Adipocyte (in vitro differentiated cells): ENCODE measurements around the gene EZR.

ENCODE experiments used
- DNase-seq: peaks from one replicate; pipeline ENCODE4 v3.0.0-alpha.2; 2015; ENCODE audit warnings: low read depth
- H3K27me3 ChIP-seq: replicated peaks from 2 replicates; pipeline ENCODE4 v1.7.0; 2013; ENCODE audit warnings: mild to moderate bottlenecking, low read length, moderate library complexity; ENCODE audit not compliant: control insufficient read depth, insufficient read depth
- H3K36me3 ChIP-seq: 2 replicates; pipeline ENCODE4 v1.7.0; 2013; ENCODE audit warnings: low read length, mild to moderate bottlenecking, moderate library complexity; ENCODE audit not compliant: control insufficient read depth, insufficient read depth, severe bottlenecking
- H3K4me1 ChIP-seq: 2 replicates; pipeline ENCODE4 v1.7.0; 2013; ENCODE audit warnings: mild to moderate bottlenecking, low read length, moderate library complexity; ENCODE audit not compliant: control insufficient read depth, insufficient read depth
- H3K4me3 ChIP-seq: 2 replicates; pipeline ENCODE4 v1.7.0; 2013; ENCODE audit warnings: mild to moderate bottlenecking, low read length, moderate library complexity
- H3K9ac ChIP-seq: 2 replicates; pipeline ENCODE4 v1.7.0; 2013; ENCODE audit warnings: mild to moderate bottlenecking, low read length, moderate library complexity
- H3K9me3 ChIP-seq: 2 replicates; pipeline ENCODE4 v1.7.0; 2013; ENCODE audit warnings: mild to moderate bottlenecking, low read length, moderate library complexity; ENCODE audit not compliant: control insufficient read depth

EZR gene

GRCh38 chr6:158760618-158761250 lies 58.4 kb downstream of the EZR start:
- no peaks in the 10 kb centered on the region for H3K36me3 ChIP-seq
- no peak for DNase-seq
- peaks cover 3% of the 10 kb centered on the region for H3K4me1 ChIP-seq
- no peak overlapping the region for H3K9ac ChIP-seq
- H3K27me3 ChIP-seq, result no peaks in the 10 kb centered on the region
- no peak overlapping the region for H3K4me3 ChIP-seq
- H3K9me3 ChIP-seq, result no peaks in the 10 kb centered on the region

- Histone ChIP-seq H3K36me3 (no peaks in the 10 kb centered on the region), H3K27me3 (no peaks in the 10 kb centered on the region), H3K4me3 (no peak overlapping the region), H3K4me1 (peaks cover 3% of the 10 kb centered on the region), H3K9me3 (no peaks in the 10 kb centered on the region), H3K9ac (no peak overlapping the region)
- DNase-seq, result no peak
Measured at GRCh38 chr6:158759966-158760617, 59.1 kb downstream of the EZR start.

- no peak for DNase-seq
- no peak overlapping the region for H3K9ac ChIP-seq
Measured at GRCh38 chr6:158758941-158759479, 60.2 kb downstream of the EZR start.

GRCh38 chr6:158758451-158758860 lies 60.7 kb downstream of the EZR start:
- peaks cover 3% of the 10 kb centered on the region for H3K4me1 ChIP-seq
- no peaks in the 10 kb centered on the region for H3K36me3 ChIP-seq
- no peak overlapping the region for H3K4me3 ChIP-seq
- DNase-seq, result no peak
- no peaks in the 10 kb centered on the region for H3K9me3 ChIP-seq
- no peak overlapping the region for H3K9ac ChIP-seq
- H3K27me3 ChIP-seq, result no peaks in the 10 kb centered on the region

More at GRCh38 chr6:158758941-158759479, 60.2 kb downstream of the EZR start:
- Histone ChIP-seq H3K4me3 (no peak overlapping the region), H3K4me1 (peaks cover 3% of the 10 kb centered on the region), H3K36me3 (no peaks in the 10 kb centered on the region), H3K9me3 (no peaks in the 10 kb centered on the region), H3K27me3 (no peaks in the 10 kb centered on the region)

GRCh38 chr6:158757753-158758090 lies 61.4 kb downstream of the EZR start:
- Histone ChIP-seq H3K9ac (no peak overlapping the region), H3K4me1 (no peaks in the 10 kb centered on the region), H3K4me3 (no peak overlapping the region), H3K27me3 (no peaks in the 10 kb centered on the region), H3K36me3 (no peaks in the 10 kb centered on the region), H3K9me3 (no peaks in the 10 kb centered on the region)
- DNase-seq, result no peak

GRCh38 chr6:158756977-158757752 lies 62.0 kb downstream of the EZR start:
- no peaks in the 10 kb centered on the region for H3K4me1 ChIP-seq
- H3K36me3 ChIP-seq, result no peaks in the 10 kb centered on the region
- H3K27me3 ChIP-seq, result no peaks in the 10 kb centered on the region
- H3K9ac ChIP-seq, result no peak overlapping the region
- H3K4me3 ChIP-seq, result no peak overlapping the region
- DNase-seq, result no peak
- H3K9me3 ChIP-seq, result no peaks in the 10 kb centered on the region

- no peaks in the 10 kb centered on the region for H3K36me3 ChIP-seq
- no peak overlapping the region for H3K4me3 ChIP-seq
- no peak for DNase-seq
- no peaks in the 10 kb centered on the region for H3K27me3 ChIP-seq
- H3K9me3 ChIP-seq, result no peaks in the 10 kb centered on the region
- H3K4me1 ChIP-seq, result no peaks in the 10 kb centered on the region
- H3K9ac ChIP-seq, result no peak overlapping the region
Measured at GRCh38 chr6:158756126-158756525, 63.0 kb downstream of the EZR start.

- Histone ChIP-seq H3K4me3 (no peak overlapping the region), H3K36me3 (no peaks in the 10 kb centered on the region), H3K27me3 (no peaks in the 10 kb centered on the region), H3K9me3 (no peaks in the 10 kb centered on the region), H3K9ac (no peak overlapping the region), H3K4me1 (no peaks in the 10 kb centered on the region)
- no peak for DNase-seq
Measured at GRCh38 chr6:158755636-158756035, 63.5 kb downstream of the EZR start.

- H3K4me1 ChIP-seq, result no peaks in the 10 kb centered on the region
- no peak for DNase-seq
- no peak overlapping the region for H3K9ac ChIP-seq
- no peak overlapping the region for H3K4me3 ChIP-seq
- no peaks in the 10 kb centered on the region for H3K27me3 ChIP-seq
- H3K36me3 ChIP-seq, result no peaks in the 10 kb centered on the region
- no peaks in the 10 kb centered on the region for H3K9me3 ChIP-seq
Measured at GRCh38 chr6:158754738-158755137, 64.4 kb downstream of the EZR start.

GRCh38 chr6:158753811-158754210 lies 65.4 kb downstream of the EZR start:
- Histone ChIP-seq H3K4me3 (no peak overlapping the region), H3K36me3 (no peaks in the 10 kb centered on the region), H3K9me3 (no peaks in the 10 kb centered on the region), H3K4me1 (no peaks in the 10 kb centered on the region), H3K27me3 (no peaks in the 10 kb centered on the region), H3K9ac (no peak overlapping the region)
- DNase-seq, result no peak

- no peak overlapping the region for H3K4me3 ChIP-seq
- no peak for DNase-seq
- H3K36me3 ChIP-seq, result no peaks in the 10 kb centered on the region
- no peaks in the 10 kb centered on the region for H3K27me3 ChIP-seq
- H3K4me1 ChIP-seq, result no peaks in the 10 kb centered on the region
- H3K9me3 ChIP-seq, result no peaks in the 10 kb centered on the region
- H3K9ac ChIP-seq, result no peak overlapping the region
Measured at GRCh38 chr6:158752613-158753012, 66.6 kb downstream of the EZR start.
